ENCODE results near the gene ASTN2.
"Not testable (repeated sequence)": the region's sequence is repeated elsewhere in the genome, so short reads cannot be mapped to it uniquely, and the experiment has no call there.

Gene ASTN2

DNA sequence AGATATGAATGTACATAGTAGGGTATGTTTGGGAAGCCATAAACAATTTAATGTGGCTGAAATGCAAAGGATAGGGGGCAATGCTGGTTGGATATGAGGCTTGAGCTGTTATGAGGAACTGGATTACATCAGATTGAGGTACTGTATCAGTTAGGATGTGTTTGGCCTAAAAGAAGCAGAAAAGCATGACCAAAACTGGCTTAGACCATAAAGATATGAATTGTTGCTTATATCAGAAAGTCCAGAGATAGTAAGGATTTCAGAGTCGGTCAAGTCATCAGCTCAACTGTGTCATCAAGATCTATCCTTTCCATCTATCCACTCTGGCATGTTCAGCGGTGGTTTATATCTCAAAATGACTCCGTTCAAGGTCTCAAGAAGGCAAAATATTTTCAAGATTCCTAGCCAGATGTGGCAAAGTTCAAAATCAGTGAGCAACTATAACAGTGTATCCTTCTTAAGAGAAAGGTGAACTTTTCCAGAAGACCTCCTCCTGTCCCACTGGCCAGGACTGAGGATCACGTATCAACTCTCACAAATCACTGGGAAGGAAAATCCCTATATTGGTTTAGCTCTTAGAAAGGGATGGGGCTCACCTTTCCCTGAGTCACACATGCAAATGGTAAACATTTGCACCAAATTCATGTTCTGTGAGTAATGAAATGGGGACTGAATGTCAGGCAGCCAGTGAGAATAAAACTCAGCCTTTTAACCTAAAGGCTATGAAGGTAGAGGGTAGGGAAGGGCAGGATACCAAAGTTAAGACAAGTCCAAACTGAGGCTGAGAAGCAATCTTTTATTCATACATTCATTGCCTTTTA, 469.9 kb downstream of the ASTN2 start:
- ATAC-seq: no peak

DNA sequence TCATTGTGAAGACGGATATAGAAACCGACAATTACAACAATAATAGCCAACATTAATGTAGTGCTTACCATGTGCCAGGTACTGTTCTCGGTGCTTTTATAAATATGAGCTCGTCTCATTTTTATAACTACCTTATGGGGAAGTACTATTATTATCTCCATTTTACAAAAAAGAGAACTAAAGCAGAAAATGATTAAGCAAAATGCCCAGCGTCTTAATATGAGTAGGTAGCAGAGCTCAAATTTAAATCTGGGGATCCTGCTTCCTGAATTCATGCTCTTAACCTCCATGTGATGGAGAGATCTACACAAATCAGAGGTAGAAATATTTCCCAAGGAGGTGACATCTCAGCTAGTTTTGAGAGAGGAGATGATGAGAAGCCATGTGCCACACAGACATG, 470.9 kb downstream of the ASTN2 start:
- no peak for ATAC-seq

DNA sequence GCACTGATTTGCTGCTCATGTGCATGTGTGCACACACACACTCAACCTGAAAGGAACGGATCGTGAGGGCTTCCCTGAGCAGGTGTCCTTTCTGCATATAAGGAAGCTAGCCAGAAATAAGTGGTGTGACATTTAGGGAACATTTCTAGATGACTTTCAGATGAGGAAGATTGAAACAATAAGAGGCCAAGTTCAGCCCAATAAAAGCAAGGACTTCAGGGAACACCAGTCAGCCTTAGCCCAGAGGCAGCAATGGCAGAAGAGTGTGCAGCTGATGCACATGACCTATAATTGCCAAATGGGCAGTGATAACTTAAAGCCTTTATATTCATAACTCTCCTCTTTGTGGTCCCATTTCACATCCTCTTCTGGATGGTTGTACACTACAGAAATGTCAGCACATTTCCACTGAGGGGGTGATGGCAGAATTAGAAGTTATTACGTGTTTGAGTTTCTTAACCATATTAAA, 472.2 kb downstream of the ASTN2 start:
- ATAC-seq: no peak

- ATAC-seq: no peak
These were observed 473.6 kb downstream of the ASTN2 start for GRCh38 chr9:116941266-116941665.

GRCh38 chr9:116940614-116941215, 474.1 kb downstream of the ASTN2 start:
- no peak for ATAC-seq

DNA sequence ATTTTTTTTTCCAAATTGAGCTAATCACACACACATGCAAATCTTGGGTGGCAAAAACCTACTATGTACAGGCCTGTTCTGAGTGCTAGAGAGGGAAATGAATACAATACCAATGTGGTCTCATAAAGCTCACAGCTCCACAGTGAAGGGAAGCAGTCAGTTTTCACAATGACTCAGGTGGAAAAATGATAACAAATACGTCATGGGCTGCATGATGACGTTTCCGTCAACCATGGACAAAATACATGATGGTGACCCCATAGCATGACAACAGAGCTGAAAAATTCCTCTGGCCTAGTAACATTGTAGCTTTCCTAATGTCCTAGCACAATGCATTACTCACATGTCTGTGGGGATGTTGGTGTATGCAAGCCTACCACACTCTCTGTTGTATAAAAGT, 475.2 kb downstream of the ASTN2 start:
- no peak for ATAC-seq

GRCh38 chr9:116939161-116939560, 475.7 kb downstream of the ASTN2 start:
- ATAC-seq: no peak

- no peak for ATAC-seq
These were observed 477.5 kb downstream of the ASTN2 start for GRCh38 chr9:116937361-116937760.

GRCh38 chr9:116935149-116935897, 479.5 kb downstream of the ASTN2 start:
- ATAC-seq: no peak

DNA sequence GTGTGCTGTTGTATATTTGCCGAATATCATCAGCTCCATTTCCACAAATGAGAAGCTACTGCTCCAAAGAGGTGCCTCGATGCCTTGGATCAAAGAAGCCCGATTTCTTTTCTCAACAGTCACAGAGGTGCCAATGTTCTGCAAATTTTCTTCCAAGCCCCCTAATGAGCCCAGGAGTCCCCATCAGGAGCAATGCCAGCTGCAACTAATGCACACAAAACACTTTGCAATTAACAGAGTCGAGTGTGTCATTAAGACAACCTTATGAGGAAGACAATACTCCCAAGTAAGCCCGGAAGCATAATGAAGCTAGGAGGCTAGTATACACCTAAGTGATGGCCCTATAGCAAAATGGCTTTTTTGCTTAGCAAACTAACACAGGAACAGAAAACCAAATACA, 480.7 kb downstream of the ASTN2 start:
- no peak for ATAC-seq

GRCh38 chr9:116933251-116933650, 481.6 kb downstream of the ASTN2 start:
- ATAC-seq: no peak

DNA sequence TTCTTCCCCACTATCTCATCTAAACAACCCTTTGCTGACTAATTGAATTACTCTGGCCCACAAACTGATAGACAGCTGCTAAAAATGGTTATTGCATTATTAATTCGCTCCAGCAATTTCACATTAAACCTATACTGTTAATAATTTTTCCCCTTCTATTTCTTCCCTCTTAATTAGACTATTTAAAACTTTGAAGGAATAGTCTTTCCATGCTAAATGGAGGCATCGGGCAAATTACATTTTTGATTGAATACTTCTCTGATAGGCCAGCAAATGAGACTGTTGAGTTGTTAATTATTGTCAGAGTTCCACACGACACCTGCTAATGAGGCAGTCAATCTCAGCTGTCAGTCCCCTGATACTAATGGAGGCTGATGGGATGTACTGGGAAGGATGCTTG, 485.2 kb downstream of the ASTN2 start:
- no peak for ATAC-seq

DNA sequence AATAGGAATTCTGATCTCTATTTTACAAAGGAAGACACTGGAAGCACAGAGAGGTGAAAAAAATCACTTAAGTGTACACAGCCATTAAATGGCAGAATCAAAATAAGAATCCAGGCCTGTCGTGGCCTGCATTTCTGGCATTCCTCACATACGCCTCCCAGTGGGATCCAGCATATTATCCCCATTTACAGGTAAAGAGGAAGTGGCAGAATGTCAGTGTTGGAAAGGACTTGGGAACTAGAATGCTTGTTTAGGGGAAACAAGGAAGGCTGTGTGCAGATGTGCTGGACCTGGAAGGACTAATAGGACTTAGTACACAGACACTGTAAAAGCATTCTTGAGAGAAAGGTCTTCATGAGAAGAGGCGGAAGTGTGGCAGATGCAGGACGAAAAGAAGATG, 486.0 kb downstream of the ASTN2 start:
- no peak for ATAC-seq

DNA sequence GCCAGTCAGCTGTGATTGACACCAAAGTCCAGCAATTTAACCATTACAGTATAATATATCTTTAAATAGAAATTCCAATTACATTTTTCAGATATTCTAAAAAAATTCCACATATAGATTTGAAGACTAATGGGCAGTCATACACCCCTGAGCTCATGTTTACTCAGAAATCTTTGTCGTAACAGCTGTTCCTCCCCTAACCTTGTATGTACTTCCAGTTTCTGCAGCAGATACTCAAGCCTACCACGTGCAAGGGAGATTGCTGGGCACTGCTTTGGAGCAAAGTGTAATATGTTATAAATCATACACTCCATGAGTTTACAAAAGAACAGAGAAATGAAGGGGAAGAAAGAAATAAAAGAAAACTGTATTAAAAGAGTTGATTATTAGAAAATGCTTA, 486.6 kb downstream of the ASTN2 start:
- no peak for ATAC-seq

GRCh38 chr9:116927726-116928125, 487.1 kb downstream of the ASTN2 start:
- no peak for ATAC-seq

GRCh38 chr9:116925121-116925520, 489.7 kb downstream of the ASTN2 start:
- no peak for ATAC-seq

DNA sequence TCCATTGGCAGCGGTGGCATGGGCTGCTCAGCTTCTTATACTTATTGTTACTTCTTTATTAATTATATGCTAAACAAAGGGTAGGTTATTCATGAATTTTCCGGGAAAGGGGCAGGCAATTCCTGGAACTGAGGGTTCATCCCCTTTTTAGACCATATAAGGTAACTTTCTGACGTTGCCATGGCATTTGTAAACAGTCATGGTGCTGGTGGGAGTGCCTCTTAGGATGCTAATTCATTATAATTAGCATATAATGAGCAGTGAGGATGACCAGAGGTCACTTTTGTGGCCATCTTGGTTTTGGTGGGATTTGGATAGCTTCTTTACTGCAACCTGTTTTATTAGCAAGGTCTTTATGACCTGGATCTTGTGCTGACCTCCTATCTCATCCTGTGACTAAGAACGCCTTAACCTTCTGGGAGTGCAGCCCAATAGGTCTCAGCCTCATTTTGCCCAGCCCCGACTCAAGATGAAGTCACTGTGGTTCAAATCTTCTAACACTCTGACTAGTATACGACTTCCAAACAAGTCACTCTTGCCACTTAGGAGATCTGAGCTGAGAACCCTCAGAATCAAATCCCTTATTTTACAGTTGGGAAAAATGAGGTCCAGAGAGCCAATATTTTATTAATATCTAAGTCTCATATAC, 490.3 kb downstream of the ASTN2 start:
- no peak for ATAC-seq

DNA sequence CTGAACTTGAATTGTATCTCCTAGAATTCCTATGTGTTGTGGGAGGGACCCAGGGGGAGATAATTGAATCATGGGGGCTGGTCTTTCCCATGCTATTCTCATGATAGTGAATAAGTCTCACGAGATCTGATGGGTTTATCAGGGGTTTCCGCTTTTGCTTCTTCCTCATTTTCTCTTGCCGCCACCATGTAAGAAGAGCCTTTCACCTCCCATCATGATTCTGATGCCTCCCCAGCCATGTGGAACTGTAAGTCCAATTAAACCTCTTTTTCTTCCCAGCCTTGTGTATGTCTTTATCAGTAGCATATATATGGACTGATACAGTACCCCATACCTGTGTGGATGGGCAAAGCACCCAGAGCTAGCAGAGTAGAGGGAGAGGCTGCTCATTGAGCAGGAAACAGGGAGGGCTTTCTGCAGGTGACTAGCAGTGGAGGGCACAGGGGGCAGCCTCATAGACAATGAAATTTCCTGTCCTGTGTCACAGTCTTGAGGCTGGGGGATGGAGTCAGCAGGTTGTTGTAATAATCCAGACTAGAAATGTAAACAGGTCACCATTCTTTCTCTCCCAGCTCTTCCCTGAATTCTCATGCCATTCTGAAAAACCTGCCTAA, 496.9 kb downstream of the ASTN2 start:
- not testable (repeated sequence) for ATAC-seq

DNA sequence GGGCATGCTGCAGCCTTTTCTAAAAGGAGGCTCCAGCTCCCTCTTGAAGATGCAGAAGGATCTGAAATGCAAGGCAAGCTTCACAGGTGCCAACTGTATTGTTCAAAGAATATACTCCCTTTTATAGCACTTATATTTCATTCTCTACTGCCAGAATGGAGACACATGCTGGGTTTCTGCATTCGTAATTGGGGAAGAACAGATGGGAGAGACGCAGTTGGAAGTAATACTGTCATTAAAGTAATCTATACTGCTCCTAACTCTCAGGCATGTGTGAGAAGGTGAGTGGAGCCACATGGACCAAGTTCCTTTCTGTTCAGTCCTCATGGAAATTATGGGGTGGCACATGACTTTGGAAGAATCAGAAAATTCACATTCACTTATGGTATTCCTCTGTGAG, 501.3 kb downstream of the ASTN2 start:
- no peak for ATAC-seq

DNA sequence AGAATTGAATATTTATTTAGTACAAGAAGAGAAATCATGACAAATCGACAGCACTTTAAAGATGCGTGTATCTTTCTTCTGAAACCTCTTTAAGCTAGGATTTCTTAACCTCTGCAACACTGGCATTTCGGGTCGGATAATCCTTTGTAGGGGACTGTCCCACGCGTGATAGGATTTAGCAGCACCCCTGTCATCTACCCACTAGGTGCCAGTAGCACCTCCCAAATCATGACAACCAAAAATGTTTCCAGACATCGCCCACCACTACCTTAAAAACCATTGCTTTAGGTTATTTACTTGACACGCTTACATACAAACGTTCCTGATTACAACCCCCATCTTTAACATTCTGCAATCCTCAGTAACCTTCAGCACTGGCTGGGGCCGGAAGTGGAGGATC, 504.7 kb downstream of the ASTN2 start:
- ATAC-seq: no peak

GRCh38 chr9:116907989-116908388, 506.9 kb downstream of the ASTN2 start:
- no peak for ATAC-seq

DNA sequence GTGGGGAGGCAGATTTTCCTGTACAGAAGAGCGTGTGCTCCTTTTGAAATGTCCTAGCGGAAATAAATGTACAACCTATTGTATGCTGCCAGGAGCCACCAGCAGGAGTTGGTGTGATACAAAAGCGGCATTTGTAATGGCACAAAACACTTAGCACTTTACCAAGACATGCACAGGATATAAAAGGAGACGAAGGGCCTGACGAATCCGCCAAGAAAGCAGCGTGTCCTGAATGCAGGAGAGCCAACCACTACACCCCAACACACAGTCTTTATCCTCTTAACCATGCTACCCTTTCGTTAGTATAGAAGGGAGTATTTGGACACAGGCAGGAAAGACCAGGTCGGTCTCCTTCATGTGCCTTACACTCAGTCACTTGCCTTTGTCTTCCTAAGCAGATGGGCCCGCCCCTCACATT, 509.7 kb downstream of the ASTN2 start:
- no peak for ATAC-seq

GRCh38 chr9:116904165-116904564, 510.7 kb downstream of the ASTN2 start:
- no peak for ATAC-seq

Data from activated CD4-positive, CD25-positive, alpha-beta regulatory T cell treated with anti-CD3 and anti-CD28 coated beads, Interleukin-2, amount 50 U/mL, for 24 hours (primary cell).